ENCODE measurements around the gene NSF.
"Not testable (repeated sequence)": the region's sequence is repeated elsewhere in the genome, so short reads cannot be mapped to it uniquely, and the experiment has no call there.

NSF gene

GRCh38 chr17:46590157-46591146 is at the start of gene NSF:
NSF (plus strand) TSS chr17:46590669; CDS start chr17:46590776, 107 bp downstream.
- not testable (repeated sequence) for DNase-seq

DNA sequence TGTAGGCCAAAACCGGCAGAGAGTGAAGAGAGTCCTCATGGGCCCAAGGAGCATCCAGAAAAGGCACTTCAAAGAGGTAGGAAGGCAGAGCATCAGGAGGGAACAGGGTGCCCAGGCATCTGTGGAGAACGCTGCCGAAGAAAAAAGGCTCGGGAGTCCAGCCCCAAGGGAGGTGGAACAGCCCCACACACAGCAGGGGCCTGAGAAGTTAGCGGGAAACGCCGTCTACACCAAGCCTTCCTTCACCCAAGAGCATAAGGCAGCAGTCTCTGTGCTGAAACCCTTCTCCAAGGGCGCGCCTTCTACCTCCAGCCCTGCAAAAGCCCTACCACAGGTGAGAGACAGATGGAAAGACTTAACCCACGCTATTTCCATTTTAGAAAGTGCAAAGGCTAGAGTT is 41.9 kb upstream of the NSF start:
- not testable (repeated sequence) for DNase-seq

- DNase-seq, result not testable (repeated sequence)
Observed at GRCh38 chr17:46559155-46559554, 31.3 kb upstream of the NSF start.

DNA sequence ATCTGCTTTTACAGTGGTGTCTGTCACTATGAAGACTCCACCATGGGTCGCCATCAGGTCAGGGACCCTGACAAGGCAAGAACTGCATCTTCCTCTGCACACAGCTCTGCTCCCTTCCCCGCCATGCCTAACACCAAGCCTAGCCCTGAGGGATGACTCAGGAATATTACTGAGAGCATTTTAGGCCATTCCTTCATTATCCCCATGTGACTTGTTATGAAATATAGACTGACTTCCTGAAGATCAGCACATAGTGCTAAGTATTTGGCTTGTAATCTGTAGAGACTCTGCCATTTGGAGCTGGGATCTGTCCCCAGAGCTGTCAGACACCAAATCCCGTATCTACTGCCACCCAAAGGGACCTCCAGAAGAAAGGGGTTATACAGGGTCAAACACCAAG is 30.4 kb upstream of the NSF start:
- not testable (repeated sequence) for DNase-seq

GRCh38 chr17:46566284-46566683 is 24.2 kb upstream of the NSF start:
- DNase-seq, result not testable (repeated sequence)

DNA sequence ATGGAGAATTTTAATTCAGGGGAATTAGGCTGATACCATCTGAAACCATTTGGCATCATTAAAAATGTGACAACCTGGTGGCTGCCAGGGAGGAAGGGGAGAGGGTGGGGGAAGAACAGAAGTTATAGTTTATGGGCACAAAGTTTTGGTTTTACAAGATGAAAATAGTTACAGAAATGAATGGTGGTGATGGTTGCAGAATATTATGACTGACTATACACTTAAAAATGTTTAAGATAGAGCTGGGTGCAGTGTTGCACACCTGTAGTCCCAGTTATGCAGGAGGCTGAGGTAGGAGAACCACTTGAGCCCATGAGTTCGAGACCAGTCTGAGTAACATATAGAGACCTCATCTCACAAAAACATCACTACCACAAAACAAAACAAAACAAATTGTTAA is 23.5 kb upstream of the NSF start:
- DNase-seq, result not testable (repeated sequence)

DNA sequence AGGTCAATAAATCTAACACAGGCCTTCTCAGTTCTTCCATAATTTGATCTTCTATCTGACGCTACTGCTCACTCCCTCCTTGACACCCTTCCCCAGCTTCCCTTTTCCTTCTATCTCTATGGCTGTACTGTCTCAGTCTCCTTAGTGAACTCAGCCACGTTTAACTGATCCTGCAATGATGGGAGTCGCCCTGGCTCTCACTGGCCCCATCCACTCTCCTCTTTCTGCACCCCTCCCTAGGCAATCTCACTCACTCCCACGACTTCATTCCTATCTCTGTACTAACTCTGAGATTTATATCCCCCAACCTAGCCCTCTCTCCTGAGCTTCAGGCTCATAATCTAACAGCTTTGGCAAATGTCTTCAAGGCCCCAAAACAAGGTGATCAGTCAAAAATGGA is 18.7 kb upstream of the NSF start:
- DNase-seq, result not testable (repeated sequence)

DNA sequence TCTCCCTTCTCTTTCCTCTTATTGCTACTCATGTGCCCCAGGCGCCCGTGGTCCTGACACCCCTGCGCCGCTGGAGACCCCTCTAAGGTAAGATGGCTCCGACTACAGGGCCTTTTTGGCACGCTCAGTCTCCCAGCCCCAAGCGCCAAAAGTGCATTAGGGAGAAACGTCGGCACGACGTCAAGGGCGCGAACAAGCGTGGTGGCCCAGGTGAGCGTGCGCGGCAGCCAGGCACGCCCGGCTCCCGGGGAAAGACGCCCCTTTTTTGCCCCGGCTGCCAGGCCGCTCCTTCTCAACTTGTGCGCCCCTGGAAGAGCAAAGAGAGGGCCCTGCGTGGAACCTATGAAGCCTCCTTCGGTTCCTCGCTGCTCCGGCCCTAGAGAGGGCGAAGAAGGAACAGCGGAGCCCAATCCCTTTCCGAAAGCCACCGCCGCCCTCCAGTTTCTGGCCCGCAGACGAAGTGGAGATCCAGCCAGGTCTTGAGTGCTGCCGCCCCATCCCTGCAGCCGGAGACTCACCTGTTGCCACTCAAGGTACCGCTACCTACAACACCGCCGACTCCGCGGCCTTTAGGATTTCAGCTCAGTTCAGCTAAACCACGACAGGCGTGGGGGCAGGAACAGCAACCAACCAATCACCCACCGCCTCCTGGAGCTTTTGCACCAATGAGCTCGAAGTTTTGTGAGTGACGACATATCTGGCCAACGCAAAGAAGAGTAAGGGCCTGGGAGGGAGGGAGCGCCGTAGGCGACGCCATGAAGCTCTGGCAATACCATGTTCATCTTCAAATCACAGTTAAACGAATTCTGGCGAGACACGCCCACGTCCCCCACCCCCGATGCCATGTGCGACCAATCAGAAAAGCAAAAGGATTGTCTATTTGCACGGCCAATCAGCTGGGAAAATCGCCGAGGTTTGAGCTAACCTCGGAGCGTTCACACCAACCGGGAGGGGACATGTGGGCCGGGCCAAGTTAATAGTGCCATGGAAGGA is 11.1 kb upstream of the NSF start, which contains the start of gene ARL17A:
Gene ARL17A (minus strand): TSS at position 609 of the 993 bp plus-strand sequence. CDS start 3,369 bp downstream, outside the sequence.
- DNase-seq, result not testable (repeated sequence)

DNA sequence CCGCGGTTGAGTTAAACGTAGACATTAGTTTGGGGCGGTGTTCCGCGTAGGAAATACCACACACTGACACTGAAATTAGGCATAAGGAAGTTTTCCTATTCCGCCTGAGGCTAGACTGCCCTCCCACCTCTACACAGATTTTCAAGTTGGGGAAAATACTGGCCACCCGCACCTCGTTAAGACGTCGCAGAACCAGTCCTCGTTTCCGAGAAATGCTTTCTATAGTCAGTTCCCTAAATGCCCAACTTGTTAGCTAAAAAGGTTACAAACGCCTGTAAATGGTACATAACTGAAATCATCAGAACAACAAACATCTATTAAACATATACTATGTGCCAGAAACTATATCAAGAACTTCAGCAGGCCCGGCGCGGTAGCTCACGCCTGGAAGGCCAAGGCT is 10.4 kb upstream of the NSF start:
- DNase-seq, result not testable (repeated sequence)

DNA sequence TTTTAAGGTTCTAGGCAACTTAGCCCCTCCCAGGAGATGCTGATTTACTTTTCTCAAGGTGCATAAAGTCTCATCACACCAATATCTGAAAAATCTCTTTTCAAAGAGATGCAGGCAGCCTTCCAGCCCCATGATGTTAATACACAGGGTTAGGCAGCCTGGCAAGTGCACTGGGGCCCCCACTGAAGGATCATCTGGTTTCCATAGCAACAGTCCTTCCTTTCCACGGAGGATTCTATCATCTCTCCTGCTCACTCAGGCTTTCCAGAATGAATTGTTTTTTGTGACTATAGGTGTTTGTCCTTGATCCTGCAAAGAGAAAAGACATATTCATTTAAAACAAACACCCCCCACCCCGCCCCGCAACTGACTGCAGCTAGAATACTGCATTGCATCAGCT is 5.0 kb upstream of the NSF start:
- DNase-seq, result not testable (repeated sequence)

DNA sequence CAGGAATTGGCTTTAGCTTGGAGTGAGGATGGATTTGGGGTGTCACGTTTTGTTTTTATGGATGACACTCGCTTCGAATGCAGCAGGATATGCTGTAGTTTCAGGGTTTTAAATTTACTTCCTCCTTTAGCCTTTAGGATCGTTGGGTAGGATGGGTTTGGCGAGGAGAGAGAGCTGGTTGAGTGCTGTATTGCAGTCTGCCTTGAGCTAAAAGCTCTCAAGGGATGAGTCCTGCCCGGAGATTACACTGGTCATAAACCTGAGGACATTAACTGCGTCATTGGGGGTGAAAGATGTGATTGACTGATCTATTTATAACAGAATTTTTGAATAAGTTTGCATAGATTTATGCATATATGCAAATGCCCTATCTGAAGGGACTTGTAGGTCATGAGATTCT is 863 bp downstream of the NSF start:
- DNase-seq, result not testable (repeated sequence)

DNA sequence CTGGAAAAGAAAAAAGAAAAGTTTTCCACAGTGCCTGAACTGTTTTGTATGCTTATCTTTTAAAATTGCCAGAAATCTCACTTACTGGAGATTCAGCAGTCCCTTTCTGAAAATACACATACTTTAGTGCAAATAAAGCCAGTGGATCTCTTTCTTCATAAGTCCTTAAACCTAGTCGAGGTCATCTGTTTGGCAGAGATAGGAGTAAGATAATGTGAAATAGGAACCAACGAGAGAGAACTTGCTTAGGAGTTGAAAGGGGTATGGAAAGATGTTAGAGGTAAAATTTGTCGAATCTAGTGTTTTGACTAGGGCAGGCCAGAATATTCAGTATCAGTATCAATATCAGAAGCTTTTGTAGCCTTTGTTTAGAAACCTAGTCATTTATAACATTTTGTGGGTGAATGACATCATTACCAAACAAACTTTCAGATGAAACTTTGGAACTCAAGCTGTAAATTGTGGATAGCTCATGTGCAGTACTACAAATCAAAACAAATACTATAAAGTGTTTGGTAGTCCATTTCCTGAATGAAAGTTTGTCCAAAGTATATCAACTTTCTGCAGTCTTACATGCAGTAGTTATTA is 8.0 kb downstream of the NSF start:
- not testable (repeated sequence) for DNase-seq

DNA sequence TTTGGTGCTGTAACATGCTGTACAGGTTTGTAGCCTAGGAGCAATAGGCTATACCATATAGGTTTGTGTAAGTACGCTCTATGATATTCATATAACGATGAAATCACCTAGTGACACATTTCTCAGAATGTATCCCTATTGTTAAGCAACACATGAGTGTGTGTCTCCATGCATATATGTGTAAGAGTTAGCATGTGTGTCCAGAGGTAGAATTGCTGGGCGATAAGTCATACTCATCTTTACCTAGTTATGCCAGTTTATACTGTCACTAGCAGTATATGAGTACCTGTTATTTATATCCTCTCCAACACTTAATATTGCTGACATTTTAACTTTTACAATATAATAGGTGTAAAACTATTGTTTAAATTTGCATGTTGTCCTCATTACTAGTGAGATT is 10.3 kb downstream of the NSF start:
- DNase-seq, result not testable (repeated sequence)

DNA sequence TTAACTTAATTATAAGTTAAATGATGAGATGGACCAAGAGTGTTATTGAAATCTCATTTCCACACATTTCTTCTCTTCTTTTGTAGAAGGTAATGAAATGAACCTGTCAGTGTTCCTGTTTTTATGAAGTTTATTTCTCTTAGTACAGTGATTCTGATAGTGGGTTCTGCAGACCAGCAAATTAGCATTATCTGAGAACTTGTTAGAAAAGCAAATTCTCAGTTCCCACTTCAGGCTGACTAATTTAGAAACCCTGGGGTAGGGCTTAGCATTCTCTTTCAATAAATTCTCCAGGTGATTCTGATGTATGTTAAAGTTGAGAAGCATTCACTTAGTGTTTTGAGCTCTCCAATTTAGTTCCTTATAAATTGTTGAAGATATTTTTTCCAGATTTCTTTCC is 12.7 kb downstream of the NSF start:
- DNase-seq, result not testable (repeated sequence)

GRCh38 chr17:46611304-46611703 is 20.8 kb downstream of the NSF start:
- not testable (repeated sequence) for DNase-seq

DNA sequence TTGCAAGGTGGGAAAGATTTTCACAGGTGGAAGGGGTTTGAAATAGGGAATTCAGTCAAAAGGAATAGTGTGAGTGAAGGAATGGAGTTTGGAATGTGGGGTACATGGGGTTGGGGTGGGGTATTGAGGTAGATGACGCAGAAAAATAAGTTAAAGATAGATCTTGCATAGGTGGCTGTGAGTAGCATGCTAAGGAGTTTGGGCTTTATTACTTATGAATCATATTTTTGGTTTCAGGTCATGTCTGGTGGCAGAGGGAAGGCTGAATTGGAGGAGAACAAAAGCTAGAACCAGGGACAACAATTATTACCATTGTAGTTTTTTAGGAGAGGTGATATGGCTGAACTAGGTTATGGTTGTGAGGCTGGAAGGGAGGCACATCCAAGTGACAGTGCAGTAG is 23.4 kb downstream of the NSF start:
- not testable (repeated sequence) for DNase-seq

- not testable (repeated sequence) for DNase-seq
Observed at GRCh38 chr17:46617121-46617520, 26.7 kb downstream of the NSF start.

- not testable (repeated sequence) for DNase-seq
Observed at GRCh38 chr17:46618975-46619374, 28.5 kb downstream of the NSF start.

DNA sequence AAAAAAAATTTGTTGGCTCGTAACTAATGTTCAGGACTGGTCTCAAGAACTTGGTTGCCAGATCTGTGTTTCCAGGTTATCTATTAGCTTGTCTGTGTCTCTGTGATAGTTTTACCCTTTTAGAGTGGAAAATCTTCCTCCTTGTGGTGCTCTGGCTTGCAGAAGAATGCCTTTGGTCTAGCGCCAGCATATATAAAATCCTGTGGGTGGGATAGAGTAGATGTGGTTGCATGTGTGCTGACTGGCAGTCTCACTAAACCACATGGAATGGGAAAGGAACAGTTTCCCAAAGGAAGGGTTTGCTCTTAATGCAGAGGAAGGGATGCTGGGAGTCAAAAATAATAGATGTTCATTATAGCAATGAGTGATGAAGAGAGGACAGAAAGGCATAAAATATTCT is 33.3 kb downstream of the NSF start:
- DNase-seq, result not testable (repeated sequence)

GRCh38 chr17:46624726-46625125 is 34.3 kb downstream of the NSF start:
- DNase-seq, result not testable (repeated sequence)

GRCh38 chr17:46627452-46627851 is 37.0 kb downstream of the NSF start:
- not testable (repeated sequence) for DNase-seq

DNA sequence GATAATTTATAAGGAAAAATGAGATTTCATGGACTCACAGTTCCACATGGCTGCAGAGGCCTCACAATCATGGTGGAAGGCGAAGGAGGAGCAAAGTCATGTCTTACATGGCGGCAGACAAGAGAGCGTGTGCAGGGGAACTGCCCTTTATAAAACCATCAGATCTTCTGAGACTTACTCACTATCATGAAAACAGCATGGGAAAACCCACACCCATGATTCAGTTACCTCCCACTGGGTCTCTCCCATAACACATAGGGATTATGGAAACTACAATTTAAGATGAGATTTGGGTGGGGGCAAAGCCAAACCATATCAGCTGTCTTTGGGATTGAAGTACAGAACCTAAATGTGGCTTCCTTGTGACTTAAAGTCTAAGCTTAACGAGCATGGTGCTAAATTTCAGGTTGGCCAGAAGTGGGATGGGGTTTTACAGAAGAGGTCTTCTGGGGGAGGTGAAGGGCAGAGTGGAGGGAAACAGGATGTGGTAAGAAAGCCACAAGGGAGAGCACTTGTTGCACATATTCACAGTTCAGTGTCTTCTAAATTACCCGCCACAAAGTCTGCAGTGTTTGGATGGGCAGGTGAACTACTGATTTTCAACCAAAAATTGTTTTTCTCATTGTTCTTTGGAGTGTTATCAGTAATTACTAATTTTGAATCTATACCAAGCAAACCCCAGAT is 38.4 kb downstream of the NSF start:
- not testable (repeated sequence) for DNase-seq

Data from NCI-H2227 treated with DMSO at 0.1 percent for 48 hours (cell line).